MM.1S (cell line): Measurements from ENCODE around the gene CLN3.

Experiments used
- CTCF ChIP-seq: fragments of 300-600 bp; sonication (generic); IDR thresholded peaks from 2 replicates; pipeline ENCODE4 v1.5.1; 2016; ENCODE audit warnings: antibody characterized with exemption, low read length, mixed read lengths
- EZH2 ChIP-seq: fragments of 300-600 bp; sonication (generic); optimal IDR thresholded peaks from 2 replicates; pipeline ENCODE3; 2017; ENCODE audit warnings: low read depth, mild to moderate bottlenecking, antibody characterized with exemption, low read length, mixed read lengths

GRCh38 chr16:28495795-28496749 lies 4.2 kb upstream of the CLN3 start:
- no peak for TF ChIP-seq CTCF
- TF ChIP-seq EZH2 = no peak
